PC-3 (cell line): Measurements from ENCODE around the gene PRKN. TPM values are rescaled to one million over a fixed set of nuclear protein-coding genes. Genes with fewer than 3 reads are reported as not detected.

Experiments used
- ATAC-seq: fragments of 200-7000 bp; cut with Tn5 transposase; 2 replicates; pipeline ENCODE4 v1.9.1; 2020; ENCODE audit warnings: mild to moderate bottlenecking, moderate library complexity
- BruUV-seq: library from RNA; stranded (reverse); fragments of 400-500 nt; replicated peaks from 2 replicates; lab custom pipeline; 2021; lab: Mats Ljungman, UMichigan
- CTCF ChIA-PET: fragments of 300-600 bp; sonication (Branson Sonifier 250); formaldehyde crosslinking; loops from one replicate; lab custom pipeline; 2022; ENCODE audit warnings: antibody characterized with exemption; lab: Charles Lee
- POLR2A ChIA-PET: fragments of 300-600 bp; sonication (Branson Sonifier 250); formaldehyde crosslinking; loops from one replicate; lab custom pipeline; 2022; ENCODE audit warnings: antibody characterized with exemption; ENCODE audit not compliant: unreplicated experiment; lab: Charles Lee
- DNase-seq: peaks from one replicate; pipeline ENCODE4 v3.0.0-alpha.2; 2015
- H2AFZ ChIP-seq: fragments of 300-600 bp; sonication (generic); 2 replicates; pipeline ENCODE4 v1.6.0; 2016; ENCODE audit warnings: antibody characterized with exemption, low read length
- H3F3A ChIP-seq: fragments of 300-600 bp; sonication (generic); one replicate; pipeline ENCODE4 v1.6.0; 2017; ENCODE audit warnings: antibody characterized with exemption, low read length, control low read depth, mild to moderate bottlenecking; ENCODE audit not compliant: unreplicated experiment
- H3K27ac ChIP-seq: fragments of 300-600 bp; sonication (generic); 2 replicates; pipeline ENCODE4 v1.5.1; 2016; ENCODE audit warnings: mild to moderate bottlenecking, low read length
- H3K27me3 ChIP-seq: fragments of 300-600 bp; sonication (generic); 2 replicates; pipeline ENCODE4 v1.6.1; 2016; ENCODE audit warnings: low read length, mixed read lengths
- H3K36me3 ChIP-seq: fragments of 300-600 bp; sonication (generic); 2 replicates; pipeline ENCODE4 v1.6.1; 2016; ENCODE audit warnings: low read depth, mixed run types, low read length, mixed read lengths
- H3K4me1 ChIP-seq: fragments of 300-600 bp; sonication (generic); 2 replicates; pipeline ENCODE4 v1.5.1; 2016; ENCODE audit warnings: low read length; ENCODE audit not compliant: insufficient read depth
- H3K4me2 ChIP-seq: fragments of 300-600 bp; sonication (generic); 2 replicates; pipeline ENCODE4 v1.6.0; 2016; ENCODE audit warnings: low read length
- H3K4me3 ChIP-seq: fragments of 300-600 bp; sonication (generic); 2 replicates; pipeline ENCODE4 v1.5.1; 2016; ENCODE audit warnings: mild to moderate bottlenecking, low read length, mixed read lengths
- H3K79me2 ChIP-seq: fragments of 300-600 bp; sonication (generic); 2 replicates; pipeline ENCODE4 v1.6.1; 2017; ENCODE audit warnings: low read length, mixed read lengths
- H3K9ac ChIP-seq: fragments of 300-600 bp; sonication (generic); 2 replicates; pipeline ENCODE4 v1.6.0; 2016; ENCODE audit warnings: mild to moderate bottlenecking, low read length
- H3K9me2 ChIP-seq: fragments of 300-600 bp; sonication (generic); replicated peaks from 2 replicates; pipeline ENCODE4 v1.6.1; 2016; ENCODE audit warnings: mixed run types, low read length, mixed read lengths
- H3K9me3 ChIP-seq: fragments of 300-600 bp; sonication (generic); 2 replicates; pipeline ENCODE4 v1.6.1; 2016; ENCODE audit warnings: low read length, mixed read lengths
- H4K20me1 ChIP-seq: fragments of 300-600 bp; sonication (generic); 2 replicates; pipeline ENCODE4 v1.6.1; 2016; ENCODE audit warnings: low read length, mixed read lengths
- EZH2 ChIP-seq: fragments of 300-600 bp; sonication (generic); IDR thresholded peaks from one replicate; pipeline ENCODE4 v1.6.1; 2017; ENCODE audit warnings: antibody characterized with exemption, mild to moderate bottlenecking, low read length; ENCODE audit not compliant: unreplicated experiment
- EZH2phosphoT487 ChIP-seq: fragments of 300-600 bp; sonication (generic); IDR thresholded peaks from 2 replicates; pipeline ENCODE4 v1.6.1; 2018; ENCODE audit warnings: mild to moderate bottlenecking, antibody characterized with exemption, low read length, borderline replicate concordance
- intact Hi-C: fragments of 100-400 bp; cut with micrococcal nuclease; formaldehyde crosslinking; loops from 2 replicates; pipeline ENCODE4 v1.9.0; 2023
- total RNA-seq: library from RNA; depleted of rRNA; stranded (reverse); fragments of >200 nt; gene quantifications from 2 replicates; pipeline ENCODE4 v1.2.3, GENCODE V29; 2014
- TF ChIP-seq, protein P1 (sequence below): fragments of 300-600 bp; sonication (generic); conservative IDR thresholded peaks from 2 replicates; pipeline ENCODE4 v1.5.1; 2017; ENCODE audit warnings: antibody characterized with exemption, low read depth, mild to moderate bottlenecking, low read length

The PRKN gene
- total RNA-seq, 1 experiment from 2014 or later: not detected

GRCh38 chr6:161405418-161405817 is 1322.1 kb downstream of the PRKN start:
- no peak overlapping the region for H3K9ac ChIP-seq
- H3K4me3 ChIP-seq: no peak overlapping the region
- BruUV-seq: no TSS peak
- intact Hi-C loops: no loop called here
- H3K4me2 ChIP-seq: no peak overlapping the region
- DNase-seq (no peak), ATAC-seq (no peak)
- H3K9me3 ChIP-seq: no peaks in the 10 kb centered on the region
- H4K20me1 ChIP-seq: no peaks in the 10 kb centered on the region
- POLR2A ChIA-PET: no interaction called here
- H3K27me3 ChIP-seq: no peaks in the 10 kb centered on the region
- H3K4me1 ChIP-seq: peaks cover 17% of the 10 kb centered on the region
- no peaks in the 10 kb centered on the region for H3F3A ChIP-seq
- H3K79me2 ChIP-seq: no peaks in the 10 kb centered on the region
- CTCF ChIA-PET: no interaction called here
- no peaks in the 10 kb centered on the region for H3K9me2 ChIP-seq
- H2AFZ ChIP-seq: no peak overlapping the region
- H3K36me3 ChIP-seq: no peaks in the 10 kb centered on the region
- TF ChIP-seq, protein P1, sequence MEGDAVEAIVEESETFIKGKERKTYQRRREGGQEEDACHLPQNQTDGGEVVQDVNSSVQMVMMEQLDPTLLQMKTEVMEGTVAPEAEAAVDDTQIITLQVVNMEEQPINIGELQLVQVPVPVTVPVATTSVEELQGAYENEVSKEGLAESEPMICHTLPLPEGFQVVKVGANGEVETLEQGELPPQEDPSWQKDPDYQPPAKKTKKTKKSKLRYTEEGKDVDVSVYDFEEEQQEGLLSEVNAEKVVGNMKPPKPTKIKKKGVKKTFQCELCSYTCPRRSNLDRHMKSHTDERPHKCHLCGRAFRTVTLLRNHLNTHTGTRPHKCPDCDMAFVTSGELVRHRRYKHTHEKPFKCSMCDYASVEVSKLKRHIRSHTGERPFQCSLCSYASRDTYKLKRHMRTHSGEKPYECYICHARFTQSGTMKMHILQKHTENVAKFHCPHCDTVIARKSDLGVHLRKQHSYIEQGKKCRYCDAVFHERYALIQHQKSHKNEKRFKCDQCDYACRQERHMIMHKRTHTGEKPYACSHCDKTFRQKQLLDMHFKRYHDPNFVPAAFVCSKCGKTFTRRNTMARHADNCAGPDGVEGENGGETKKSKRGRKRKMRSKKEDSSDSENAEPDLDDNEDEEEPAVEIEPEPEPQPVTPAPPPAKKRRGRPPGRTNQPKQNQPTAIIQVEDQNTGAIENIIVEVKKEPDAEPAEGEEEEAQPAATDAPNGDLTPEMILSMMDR: no peak
- no peak for TF ChIP-seq EZH2phosphoT487
- no peak for TF ChIP-seq EZH2
- H3K27ac ChIP-seq: no peak overlapping the region

DNA sequence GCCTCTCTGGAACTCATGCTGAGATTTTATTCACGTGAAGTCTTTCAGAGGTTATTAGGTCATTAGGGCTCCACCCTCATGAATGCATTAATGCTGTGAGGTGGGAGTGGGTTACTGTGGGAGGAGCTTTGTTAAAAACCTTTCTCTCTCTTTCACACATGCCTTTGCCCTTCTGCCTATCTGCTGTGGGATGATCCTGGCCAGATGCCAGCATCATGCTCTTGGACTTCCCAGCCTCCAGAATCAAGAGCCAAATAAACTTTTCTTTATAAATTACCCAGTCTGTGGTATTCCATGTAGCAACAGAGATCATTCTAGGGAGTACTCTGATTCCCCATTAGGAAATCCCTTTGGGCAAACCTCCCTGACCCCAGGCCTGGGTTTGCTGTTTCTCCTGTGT is 1323.8 kb downstream of the PRKN start:
- no peak for ATAC-seq
- H3K36me3 ChIP-seq: no peaks in the 10 kb centered on the region
- CTCF ChIA-PET: no interaction called here
- no peak for DNase-seq
- H2AFZ ChIP-seq: no peak overlapping the region
- POLR2A ChIA-PET: no interaction called here
- no peak overlapping the region for H3K27ac ChIP-seq
- TF ChIP-seq, protein P1: no peak
- TF ChIP-seq EZH2 (no peak), EZH2phosphoT487 (no peak)
- no peak overlapping the region for H3K9ac ChIP-seq
- no peaks in the 10 kb centered on the region for H3K27me3 ChIP-seq
- no peak overlapping the region for H3K4me3 ChIP-seq
- no peaks in the 10 kb centered on the region for H3F3A ChIP-seq
- H4K20me1 ChIP-seq: no peaks in the 10 kb centered on the region
- no TSS peak for BruUV-seq
- H3K4me2 ChIP-seq: no peak overlapping the region
- peaks cover 17% of the 10 kb centered on the region for H3K4me1 ChIP-seq
- no peaks in the 10 kb centered on the region for H3K9me3 ChIP-seq
- no peaks in the 10 kb centered on the region for H3K9me2 ChIP-seq
- H3K79me2 ChIP-seq: no peaks in the 10 kb centered on the region
- intact Hi-C loops: no loop called here

DNA sequence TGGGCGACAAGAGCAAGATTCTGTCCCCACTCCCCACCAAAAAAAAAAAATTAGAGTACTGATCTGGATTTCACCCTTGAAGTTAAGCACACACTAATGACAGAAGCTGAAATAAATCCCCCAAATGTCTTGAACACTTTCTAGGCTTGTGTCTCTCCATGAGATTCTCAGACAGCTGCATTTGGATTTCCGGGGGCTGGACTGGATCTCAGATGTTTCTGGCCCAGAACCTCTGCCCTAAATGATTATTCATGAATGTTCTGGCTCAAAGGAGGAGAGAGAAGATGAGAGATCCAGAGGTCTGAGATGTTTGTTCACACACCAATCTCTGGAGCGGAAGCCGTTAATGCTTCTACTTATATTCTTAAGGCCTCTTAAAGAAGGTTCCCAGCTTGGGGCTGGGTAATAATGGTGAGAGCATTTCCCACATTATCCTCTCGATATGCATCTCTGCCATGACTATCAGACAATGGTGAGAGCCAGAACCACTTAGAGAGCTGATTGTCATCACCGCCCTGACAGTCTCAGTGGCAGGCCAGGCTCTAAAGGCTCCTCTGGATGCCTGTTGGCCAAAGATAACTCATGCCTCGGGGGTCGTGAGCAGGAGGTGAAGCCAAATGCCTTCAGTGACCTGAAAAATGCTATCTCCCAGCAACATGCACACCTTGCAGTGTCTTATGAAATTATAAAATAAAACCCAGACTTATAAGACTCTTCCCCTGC is 1325.8 kb downstream of the PRKN start:
- POLR2A ChIA-PET: no interaction called here
- H3K9me3 ChIP-seq: no peaks in the 10 kb centered on the region
- H3K4me3 ChIP-seq: no peak overlapping the region
- CTCF ChIA-PET: no interaction called here
- TF ChIP-seq EZH2phosphoT487 (no peak), EZH2 (no peak)
- TF ChIP-seq, protein P1: no peak
- H3K27ac ChIP-seq: no peak overlapping the region
- H3F3A ChIP-seq: no peaks in the 10 kb centered on the region
- no peak for ATAC-seq
- intact Hi-C loops: no loop called here
- no peak overlapping the region for H3K9ac ChIP-seq
- H3K27me3 ChIP-seq: no peaks in the 10 kb centered on the region
- no TSS peak for BruUV-seq
- DNase-seq: no peak
- H3K36me3 ChIP-seq: no peaks in the 10 kb centered on the region
- H4K20me1 ChIP-seq: no peaks in the 10 kb centered on the region
- H2AFZ ChIP-seq: no peak overlapping the region
- H3K9me2 ChIP-seq: no peaks in the 10 kb centered on the region
- peaks cover 5% of the 10 kb centered on the region for H3K4me1 ChIP-seq
- no peak overlapping the region for H3K4me2 ChIP-seq
- H3K79me2 ChIP-seq: no peaks in the 10 kb centered on the region
